ENCODE measurements around the gene NECAB2.

The NECAB2 gene

DNA sequence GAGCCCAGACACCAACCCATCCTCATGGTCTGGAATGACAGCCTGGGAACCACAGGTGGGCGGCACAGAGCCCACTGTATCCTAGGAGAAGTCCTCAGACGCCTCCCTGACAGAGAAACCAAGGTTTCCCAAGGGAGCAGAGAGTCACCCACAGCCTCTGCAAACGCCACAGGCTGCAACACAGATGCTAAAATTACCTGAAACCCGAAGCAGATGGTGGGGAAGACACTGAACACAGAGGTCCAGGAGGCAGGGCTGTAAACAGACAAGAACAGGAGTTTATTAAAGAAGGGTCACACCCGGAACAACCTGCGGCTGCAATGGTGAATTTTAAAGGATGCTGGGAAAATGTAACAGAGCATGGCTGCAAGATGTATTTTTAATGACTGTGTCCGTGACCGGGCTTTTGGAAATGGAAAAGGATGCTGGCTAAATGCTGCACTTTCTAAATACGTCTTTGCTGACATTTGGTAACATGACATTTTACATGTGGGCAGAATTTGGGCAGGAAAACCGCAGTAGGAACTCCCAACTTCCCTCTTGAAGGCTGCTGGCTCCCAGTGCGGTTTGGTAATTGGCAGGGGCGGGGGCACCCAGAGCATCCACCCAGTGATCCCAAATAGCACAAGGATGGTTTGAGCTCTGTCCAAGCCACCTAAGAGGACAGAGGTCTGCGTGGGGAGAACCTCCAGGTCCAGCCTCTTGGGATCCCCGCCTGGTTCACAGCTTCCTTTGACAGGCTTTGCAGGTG is 61.4 kb downstream of the NECAB2 start:
- DNase-seq, result no peak

DNA sequence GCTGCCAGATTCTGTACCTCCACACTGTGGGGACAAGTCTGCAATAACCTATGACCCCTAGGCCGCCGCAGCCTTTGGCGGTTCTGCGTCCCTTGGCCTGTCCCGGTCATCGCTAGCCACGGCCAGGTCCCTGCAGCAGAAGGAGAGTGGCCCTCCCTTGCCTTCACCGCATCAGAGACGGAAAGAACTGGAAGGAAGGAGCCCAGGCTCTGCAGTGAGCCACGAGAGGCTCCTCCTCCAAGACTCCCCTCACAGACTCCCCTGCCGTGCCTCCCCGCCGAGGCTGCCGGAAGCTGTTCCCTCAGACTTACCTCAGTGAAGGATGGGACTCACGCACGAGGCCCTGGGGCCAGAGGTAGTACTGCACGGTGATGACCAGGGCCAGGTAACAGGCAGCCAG is 63.5 kb downstream of the NECAB2 start:
- DNase-seq, result no peak

DNA sequence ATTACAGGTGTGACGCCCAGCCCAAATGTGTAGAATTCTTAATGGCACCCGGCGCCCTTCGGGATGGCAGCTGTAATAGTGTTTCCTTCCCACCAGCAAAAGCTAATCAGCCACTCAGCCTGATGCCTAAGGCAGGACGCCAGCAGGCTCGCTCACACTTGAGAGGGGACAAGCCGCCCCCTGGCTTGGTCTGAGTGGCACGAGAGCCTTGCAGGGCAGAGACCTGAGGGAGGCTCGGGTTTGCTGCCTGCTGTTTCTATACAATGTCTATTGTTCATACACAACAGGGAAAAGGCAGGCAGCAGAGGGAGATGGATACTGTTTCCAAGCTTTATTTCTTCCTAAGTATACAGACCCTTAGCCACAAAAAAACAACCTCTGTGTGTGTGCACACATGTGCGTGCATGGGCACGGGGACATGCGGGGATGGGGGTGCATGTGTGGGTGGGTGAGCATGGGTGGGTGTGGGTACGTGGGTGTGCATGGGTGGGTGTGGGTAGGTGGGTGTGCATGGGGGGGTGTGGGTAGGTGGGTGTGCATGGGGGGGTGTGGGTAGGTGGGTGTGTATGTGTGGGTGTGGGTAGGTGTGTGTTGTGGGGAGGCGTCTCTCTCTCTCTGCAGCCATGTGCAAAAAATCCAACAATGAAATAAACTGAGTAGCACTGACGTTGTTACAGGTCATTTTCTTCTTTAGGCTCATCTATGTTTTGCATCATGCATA is 64.6 kb downstream of the NECAB2 start:
- no peak for DNase-seq

DNA sequence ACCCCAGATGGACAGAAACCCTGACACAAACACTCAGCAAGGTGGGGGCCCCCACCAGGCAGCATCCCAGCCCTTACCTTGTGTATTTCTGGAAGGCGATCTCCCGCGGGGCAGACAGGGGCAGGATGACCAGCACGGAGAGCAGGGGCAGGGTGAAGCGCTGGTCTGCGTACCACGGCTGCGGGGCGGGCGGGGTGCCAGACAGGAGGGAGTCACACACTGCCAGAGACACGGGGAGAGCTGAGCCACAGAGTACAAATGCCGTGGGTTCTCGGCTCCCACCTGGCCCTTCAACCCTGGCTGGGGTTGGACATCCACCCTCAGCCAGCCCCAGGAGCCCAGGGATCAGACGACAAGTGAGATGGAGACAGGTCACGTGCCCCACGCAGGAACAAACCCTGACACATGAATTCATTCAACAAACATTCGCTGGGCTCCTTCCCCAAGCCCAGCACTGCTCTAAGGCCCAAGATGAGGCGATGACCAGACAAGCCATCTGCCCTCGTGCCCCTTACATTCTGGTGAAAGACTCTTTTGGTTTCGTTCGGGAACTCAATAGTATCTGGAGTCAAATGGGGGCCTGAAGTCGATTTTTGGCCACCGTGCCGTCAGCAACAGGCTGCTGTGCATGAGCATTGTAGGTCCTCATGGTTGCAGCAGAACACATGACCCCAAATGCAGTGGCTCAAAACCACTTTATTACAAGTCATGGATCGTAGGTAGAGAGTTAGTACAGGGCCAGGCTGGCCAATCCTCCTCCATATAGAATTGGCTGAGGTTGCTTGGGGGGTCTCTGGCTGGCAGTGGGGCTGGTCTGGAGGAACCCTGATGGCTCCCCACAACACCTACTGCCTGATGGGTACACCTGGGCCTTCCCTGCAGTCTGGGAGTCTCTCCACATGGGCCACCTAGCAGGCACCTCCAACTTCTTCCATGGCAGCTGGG is 65.5 kb downstream of the NECAB2 start:
- no peak for DNase-seq

DNA sequence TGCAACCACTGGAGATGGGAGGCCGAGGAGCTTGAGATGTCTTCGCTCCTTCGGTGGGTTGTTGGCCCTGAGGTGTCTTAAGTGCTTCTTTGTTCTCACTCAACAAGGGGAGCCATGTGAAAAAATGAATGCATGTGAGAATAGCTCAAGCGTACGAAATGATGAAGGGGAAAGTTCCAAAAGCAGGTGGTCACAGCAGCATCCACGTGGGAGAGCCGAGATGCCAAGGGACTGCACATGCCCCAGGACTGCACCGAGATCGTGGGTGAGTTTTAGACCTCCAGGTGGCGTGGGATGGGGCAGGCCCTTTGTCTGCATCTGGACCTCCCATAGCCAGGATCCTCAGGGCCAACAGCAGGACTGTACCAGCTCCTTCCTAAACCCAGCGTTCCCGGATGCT is 66.5 kb downstream of the NECAB2 start:
- DNase-seq, result no peak

DNA sequence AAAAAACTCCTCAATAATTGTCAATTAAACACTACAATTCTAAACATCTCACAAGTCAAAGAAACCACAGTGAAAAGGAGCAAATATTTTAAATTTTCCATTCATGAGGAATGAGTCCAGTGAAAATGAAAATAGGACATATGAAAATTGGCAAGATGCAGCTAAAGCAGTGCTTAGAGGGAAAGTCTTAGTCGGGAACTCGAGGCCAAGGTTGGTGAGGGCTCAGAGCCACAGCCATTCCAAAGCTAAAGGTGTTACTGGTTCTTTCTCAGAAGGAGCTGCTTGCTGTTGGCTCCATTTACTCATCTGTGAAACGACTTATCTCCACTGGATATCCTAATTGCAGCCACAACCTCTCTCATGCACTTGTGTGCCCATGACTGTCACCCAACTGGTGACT is 68.1 kb downstream of the NECAB2 start:
- no peak for DNase-seq

DNA sequence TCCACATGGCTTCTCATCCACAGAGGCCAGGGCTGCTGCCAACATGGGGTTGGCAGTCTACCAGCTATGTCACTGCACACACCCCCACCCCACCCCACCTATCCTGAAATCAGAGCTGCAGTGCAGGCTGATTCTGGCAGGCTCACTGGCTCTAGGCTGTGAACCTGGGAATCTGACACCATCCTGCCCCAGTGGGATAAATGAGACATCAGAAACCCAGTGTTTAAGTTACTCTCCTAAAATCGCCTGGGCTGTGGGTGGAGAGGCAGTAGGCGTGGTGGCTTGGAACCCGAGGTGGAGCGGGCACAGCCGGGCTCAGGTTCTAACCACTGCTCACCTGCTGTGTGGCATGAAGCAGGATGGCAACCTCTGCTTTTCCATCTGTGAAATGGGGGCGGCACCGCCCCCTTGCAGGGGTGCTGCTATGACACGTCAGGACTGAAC is 69.0 kb downstream of the NECAB2 start:
- no peak for DNase-seq

DNA sequence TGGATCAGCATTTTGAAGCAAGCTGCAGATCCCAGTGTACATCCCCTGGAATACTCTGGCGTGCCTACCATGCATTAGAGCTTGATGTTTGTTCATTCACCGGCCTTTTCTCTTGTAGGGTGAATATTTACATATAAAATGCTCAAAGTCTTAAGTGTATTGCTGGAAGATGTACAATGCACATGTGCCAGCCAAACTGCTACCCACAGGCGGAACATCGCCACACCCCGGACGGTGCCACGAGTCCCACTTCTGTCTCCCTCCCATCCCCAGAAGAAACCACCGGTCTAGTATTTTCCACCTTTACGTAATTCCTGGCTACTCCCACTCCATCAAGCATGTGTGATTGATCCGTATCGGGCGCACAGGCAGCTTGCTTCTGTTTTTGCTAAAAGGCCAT is 70.4 kb downstream of the NECAB2 start:
- DNase-seq, result no peak

DNA sequence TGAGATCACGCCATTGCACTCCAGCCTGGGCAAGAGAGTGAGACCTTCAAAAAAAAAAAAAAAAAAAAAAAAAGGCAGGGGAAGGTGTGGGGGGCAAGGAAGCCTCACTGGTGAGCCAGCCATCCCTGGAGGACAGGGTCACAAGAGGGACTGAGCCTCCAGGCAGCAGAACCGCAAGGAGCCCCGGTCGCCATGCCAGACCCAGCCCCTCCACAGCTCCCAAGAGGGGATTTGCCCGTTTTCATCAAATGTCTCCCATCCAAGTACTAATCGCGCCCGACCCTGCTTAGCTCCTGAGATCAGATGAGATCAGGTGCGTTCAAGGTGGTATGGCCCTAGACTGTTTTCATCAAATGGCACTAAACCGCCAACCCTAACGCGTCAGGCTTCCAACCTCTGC is 71.7 kb downstream of the NECAB2 start:
- no peak for DNase-seq

DNA sequence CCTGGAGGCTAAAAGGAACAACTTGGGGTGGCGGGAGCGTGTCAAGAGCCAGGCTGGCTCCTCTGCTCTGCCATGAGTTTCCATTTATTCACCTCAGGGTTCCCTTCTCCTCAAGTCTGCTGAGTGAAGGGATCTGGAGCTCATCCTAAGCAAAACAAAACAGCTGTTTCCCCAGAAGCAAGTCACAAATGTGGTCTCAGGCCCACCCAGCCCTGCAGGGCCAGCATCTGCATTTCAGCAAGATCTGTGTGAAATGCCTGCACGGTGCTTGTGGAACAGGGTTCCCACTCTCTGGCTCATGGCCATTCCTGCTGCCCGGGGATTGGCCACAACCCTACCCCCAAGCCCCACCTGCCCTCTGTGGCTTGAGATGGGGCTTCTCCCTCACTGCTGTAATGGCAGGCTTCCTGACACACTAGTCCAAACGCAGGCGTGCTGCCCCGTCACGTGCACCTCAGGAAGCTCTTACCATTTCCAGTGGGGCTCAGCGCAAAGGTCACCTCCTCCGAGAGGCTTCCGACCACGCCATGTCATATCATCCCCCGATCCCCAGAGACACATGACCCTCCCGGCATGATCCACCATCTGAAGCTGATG is 72.3 kb downstream of the NECAB2 start:
- no peak for DNase-seq

DNA sequence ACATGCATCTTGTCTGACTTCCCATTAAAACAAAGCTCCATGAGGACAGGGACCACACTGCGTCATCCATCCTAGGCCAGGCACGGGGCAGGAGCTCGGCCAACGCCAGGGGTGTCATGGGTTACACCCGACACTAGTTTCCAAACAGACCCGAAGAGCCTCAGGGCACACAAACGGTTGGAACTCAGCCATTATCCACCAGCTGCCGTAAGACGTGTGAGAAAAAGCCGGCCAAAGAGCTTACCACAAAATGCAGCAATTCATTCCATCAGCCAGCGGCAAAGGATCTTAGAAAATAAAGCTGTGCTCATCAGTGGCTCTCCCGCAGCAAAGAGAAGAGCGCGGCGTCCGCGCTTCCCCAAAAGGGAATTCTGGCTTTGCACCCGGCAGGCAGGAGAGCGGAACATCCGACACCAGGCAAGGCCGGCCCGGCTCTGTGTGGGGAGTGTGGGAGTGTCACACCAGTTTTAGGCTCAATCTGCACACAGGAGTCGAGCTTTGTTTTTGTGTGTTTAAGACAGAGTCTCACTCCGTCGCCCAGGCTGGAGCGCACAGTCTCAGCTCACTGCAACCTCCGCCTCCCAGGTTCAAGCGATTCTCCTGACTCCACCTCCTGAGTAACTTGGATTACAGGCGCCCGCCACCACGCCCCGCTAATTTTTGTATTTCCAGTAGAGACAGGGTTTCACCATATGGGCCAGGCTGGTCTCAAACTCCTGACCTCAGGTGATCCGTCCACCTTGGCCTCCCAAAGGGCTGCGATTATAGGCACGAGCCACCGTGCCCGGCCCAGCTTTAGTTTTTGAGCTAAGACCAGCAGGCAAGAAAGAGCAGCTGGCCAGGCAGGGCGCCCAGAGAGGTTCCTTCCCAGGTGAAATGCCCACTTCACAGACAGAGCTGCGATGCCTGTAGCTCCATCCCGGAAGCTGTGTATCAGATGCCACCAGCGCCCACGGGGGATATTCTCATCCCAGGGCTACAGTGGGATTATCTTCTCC is 73.1 kb downstream of the NECAB2 start:
- DNase-seq, result no peak

DNA sequence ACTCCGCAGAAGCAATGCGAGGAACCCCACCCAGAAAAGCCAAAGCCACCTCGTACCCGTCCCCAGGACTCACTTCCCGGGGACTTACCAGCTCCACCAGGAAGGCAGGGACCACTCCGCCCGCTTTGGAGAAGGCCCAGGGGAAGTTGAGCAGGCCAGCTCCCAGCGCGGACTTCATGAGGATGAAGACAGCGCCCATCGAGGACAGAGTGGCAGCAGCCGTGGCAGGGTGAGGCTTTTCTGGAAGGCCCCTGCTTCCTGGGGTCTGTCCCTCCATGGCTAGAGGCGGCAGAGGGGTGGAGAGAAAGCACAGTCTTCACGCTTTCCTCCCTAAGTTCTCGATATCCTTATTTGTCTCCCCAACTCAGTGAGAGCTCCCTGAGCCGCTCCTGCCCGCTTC is 73.8 kb downstream of the NECAB2 start:
- DNase-seq, result no peak

DNA sequence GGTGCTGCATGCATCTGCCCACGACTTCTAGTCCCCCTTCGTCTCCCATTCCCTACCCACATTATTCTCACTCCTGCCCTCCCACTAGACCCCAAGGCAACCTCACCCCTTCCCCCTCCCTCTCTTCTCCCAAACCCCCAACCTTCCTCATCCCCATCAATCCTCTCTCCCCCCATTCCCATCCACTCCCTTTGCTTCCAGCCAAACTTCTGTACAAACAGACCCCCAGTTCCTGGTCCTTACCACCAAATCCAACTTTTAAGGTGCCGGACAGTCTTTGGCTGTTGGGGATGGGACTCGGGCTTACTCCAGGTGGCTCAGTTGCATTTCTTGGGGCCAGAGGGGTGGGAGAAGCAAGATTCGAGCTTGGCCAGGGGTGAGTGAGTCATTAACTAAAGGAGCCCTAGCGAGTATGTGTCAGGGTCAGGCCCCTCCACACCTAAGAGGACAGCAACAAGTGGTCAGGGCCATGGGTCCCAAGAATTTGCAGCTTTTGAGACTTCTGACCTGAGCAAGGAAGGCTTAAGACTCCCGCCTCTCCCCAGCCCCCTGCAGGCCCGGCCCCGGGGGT is 74.3 kb downstream of the NECAB2 start, which contains the start of gene SLC38A8:
TSS of gene SLC38A8 (minus strand) at position 488 of the 571 bp plus-strand sequence. CDS start 638 bp downstream, outside the sequence.
- DNase-seq, result no peak

DNA sequence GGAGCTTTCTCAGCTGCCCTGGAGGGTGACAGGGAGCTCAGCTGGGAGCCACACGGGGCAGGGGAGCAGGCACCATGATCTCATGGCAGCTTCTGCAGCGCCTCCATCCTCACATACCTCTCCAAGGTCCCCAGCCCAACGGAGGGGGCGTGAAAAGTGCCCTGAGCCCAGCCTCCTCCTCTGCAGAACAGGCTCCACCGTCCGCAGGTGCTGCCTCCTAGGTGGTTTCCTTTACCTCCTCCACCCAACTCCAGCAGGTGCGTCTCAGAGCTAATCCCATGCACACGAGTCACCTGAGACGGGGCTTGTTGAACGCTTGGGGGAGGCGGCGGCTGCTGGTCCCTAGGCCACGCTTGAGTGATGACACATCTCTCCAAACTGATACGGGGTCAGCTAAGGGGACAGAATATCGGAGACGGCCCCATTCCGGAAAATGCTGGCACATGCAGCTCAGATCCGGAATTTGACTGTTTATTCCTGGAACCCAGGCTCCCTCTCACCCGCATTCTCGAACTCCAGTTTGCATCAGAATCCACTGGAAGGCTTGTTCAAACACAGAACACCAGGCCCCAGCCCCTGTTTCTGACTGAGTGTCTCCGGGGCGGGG is 74.9 kb downstream of the NECAB2 start:
- no peak for DNase-seq

DNA sequence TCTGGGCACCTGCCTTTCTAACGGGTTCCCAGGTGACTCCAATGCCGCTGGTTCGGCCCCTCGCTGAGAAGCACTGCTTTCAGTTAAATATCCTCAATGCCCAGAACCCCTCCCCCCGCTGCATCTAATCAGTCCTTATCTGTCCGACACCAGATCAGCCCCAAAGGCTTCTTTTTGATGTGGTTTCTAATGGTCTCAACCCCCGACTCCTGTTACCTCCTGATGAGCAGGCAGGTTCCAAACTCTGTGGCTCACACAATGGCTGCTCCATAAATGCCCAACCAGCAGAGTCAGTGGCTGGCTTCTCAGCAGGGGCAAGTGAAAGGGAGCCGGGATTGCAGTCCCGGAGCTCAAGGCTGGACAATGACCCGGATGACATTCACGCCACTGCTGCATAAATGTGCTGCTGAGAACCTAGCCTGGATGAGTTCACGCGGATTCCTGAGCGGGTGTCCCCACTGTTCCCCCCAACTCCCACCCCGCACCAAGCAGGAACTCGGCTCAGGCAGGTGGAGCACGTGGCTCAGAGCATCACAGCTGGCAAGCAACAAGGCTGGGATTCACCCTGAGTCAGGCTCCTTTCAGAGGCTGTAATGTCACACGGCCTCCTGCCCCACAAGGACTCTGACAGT is 75.6 kb downstream of the NECAB2 start:
- no peak for DNase-seq

DNA sequence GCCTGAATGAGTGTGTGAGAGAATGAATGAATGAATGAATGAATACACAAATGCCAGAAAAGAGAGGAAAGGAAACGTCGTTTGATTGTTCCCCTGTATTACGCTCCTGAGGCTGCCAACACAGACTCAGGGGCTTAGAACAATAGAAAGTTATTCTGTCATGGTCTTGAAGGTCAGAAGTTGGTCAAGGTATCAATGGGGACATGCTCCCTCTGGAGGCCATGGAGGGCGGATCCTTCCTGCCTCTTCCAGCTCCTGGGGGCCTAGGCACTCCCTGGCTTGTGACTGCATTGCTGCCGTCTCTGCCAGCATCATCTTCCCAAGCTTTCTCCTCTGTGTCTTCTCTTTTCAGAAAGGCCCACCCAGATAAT is 76.1 kb downstream of the NECAB2 start:
- no peak for DNase-seq

DNA sequence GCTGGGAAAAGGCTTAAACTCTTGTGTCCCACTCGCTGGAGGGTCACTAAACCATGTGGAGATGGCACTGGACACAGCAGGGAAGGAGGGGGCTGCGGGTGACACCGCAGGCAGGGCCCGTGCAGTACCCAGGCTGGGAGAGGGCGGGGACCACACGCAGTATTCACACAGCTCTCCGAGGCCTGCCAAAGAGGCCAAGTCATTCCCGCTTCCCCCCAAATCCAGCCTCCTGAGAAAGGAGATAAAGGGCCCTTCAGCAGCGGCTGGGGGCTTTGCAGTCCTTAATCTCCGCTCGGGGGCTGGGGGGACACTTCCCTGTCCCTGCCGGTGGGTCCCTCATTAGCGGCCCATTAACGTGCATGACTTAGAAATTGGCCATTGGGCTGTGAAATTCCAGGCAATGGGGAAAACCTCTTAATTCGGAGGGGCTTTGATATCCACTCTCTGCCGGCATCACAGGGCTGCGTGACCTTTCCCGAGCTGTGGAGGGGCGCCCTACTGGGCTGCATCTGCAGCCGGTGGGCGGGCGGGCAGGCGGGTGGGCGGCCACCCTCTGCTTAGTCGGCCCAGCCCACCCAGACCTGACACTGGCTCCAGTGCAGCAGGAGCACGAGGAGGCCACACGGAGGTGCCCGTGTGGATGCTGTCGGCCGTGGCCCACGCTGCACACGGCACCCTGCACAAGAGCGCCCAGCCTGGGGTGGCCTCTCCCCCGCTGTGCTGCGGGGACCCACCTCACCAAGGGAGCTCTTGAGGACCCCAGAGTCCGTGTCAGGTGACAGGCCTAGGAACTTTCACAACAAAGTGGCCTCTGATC is 77.2 kb downstream of the NECAB2 start:
- no peak for DNase-seq

DNA sequence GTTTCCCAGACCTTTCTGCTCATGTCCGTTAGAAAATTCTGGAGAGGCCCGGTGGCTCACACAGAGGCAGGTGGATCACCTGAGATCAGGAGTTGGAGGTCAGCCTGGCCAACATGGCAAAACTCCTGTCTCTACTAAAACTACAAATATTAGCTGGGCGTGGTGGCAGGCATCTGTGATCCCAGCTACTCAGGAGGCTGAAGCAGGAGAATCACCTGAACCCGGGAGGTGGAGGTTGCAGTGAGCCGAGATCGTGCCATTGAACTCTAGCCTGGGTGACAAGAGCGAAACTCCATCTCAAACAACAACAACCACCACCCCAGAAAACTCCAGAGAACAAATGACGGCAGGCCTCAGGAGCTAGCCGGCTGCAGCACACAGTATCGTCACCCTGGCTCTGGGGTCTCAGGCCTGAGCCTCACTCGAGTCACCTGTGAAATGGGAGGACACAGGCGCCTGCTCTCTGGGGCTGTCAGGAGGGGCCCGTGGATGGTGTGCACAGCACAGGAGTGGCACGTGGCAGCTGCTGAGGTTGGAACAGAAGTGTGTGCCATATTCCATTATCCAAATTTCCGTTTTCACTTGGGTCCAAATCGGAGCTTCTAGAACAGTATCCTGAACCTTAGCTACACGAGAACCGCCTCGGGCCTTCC is 77.9 kb downstream of the NECAB2 start:
- DNase-seq, result no peak

DNA sequence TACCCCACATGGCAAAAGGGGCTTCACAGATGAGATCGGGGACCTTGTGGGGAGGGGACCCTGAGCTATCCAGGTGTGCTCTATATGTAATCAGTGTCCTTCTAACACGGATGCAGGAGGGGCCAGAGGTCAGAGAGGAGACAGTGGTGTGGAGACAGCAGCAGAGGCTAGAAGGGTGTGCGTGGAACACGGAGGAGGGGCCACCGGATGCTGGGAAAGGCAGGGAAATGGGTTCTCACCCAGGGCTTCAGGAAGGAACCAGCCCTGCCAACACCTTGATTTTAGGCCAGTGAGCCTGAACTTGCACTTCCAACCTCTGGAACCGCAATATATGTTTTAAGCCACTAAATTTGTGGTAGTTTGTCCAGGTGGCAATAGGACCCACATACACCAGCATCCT is 79.2 kb downstream of the NECAB2 start:
- DNase-seq, result no peak
